ENCODE data around the gene ZNF281.

The ZNF281 gene

DNA sequence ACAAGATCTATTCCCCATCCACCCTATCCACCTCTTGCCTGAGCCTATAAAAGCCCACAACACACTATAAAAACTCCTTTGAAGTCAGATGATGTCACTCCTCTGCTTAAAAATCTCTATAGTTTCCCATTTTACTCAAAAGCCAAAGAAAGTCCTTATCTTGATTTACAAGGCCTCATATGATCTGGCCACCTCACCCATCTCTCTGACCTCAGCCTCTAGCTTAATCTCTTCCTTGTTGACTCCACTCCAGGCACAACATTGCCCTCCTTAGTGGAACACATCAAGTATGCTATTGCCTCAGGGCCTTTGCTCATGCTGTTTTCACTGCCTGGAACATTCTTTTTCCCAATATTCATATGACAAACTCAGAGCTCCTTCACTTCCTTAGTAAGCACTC, 33.3 kb downstream of the ZNF281 start:
- no peak for TF ChIP-seq ZFX (IDR thresholded peaks at IDR 0.05; ENCODE audit: borderline replicate concordance)
- TF ChIP-seq, protein P1, sequence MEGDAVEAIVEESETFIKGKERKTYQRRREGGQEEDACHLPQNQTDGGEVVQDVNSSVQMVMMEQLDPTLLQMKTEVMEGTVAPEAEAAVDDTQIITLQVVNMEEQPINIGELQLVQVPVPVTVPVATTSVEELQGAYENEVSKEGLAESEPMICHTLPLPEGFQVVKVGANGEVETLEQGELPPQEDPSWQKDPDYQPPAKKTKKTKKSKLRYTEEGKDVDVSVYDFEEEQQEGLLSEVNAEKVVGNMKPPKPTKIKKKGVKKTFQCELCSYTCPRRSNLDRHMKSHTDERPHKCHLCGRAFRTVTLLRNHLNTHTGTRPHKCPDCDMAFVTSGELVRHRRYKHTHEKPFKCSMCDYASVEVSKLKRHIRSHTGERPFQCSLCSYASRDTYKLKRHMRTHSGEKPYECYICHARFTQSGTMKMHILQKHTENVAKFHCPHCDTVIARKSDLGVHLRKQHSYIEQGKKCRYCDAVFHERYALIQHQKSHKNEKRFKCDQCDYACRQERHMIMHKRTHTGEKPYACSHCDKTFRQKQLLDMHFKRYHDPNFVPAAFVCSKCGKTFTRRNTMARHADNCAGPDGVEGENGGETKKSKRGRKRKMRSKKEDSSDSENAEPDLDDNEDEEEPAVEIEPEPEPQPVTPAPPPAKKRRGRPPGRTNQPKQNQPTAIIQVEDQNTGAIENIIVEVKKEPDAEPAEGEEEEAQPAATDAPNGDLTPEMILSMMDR (IDR thresholded peaks at IDR 0.05): no peak
- no peak overlapping the region for H3K27ac ChIP-seq

DNA sequence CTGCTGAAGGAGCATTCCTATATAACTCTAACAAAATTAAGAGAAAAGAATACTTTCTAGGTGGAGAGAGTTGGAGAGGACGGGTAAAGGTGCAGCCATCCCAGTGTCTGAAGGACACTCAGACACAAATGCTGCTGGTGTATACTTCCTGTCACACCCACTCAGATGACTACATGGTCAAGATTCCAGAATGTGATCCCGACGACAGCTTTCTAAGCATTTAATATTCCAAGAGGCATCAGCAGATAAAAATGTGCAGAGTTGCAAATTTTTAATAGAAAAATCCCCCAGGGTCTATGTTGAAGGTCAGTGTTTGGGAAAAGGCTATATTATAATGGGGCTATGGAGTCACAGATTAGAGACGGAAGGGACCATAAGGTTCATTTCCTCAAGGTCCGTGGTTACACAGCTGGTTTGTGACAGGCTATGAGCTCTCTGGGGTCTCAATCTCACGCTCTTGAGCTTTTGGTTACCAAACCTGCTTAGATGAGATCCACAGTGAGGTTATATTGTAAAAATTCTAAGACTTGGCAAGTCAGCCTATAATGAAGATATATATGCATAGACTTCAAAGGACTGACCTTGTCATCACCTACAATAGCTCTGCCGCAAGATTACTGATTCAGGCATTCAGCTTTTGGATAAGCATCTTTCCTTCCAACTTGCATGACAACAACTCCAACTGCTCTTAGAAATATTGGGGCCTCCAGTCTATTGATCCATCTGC, 35.1 kb downstream of the ZNF281 start:
- no peak for TF ChIP-seq ZFX (IDR thresholded peaks at IDR 0.05; ENCODE audit: borderline replicate concordance)
- TF ChIP-seq, protein P1 (IDR thresholded peaks at IDR 0.05): no peak
- no peak overlapping the region for H3K27ac ChIP-seq

DNA sequence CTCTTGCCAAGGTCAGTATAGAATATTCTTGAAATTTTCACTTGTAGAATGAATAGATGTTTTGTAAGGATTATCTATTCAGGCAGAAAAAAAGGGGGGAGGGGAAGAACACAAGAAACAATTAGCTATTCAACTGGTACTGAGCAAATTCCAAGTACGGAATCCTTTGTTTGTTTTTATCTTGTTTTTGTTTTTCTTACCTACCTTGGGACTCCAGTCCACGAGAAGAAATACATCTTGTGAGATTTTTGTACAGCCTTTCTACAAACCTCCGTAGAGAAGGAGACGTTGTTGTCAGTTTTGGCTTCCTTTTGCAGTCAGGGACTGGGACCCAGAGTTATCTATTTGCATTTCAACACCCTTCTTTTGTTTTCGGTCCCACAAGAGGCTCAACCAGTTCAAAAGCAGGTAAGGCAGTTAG, 36.0 kb downstream of the ZNF281 start:
- H3K27ac ChIP-seq: no peak overlapping the region

GRCh38 chr1:200372885-200373181, 37.0 kb downstream of the ZNF281 start:
- H3K27ac ChIP-seq: no peak overlapping the region
- no peak for TF ChIP-seq ZFX (IDR thresholded peaks at IDR 0.05; ENCODE audit: borderline replicate concordance)
- TF ChIP-seq, protein P1 (IDR thresholded peaks at IDR 0.05): no peak

More for the DNA sequence above, 36.0 kb downstream of the ZNF281 start:
- TF ChIP-seq ZFX (IDR thresholded peaks at IDR 0.05; ENCODE audit: borderline replicate concordance): no peak
- TF ChIP-seq, protein P1 (IDR thresholded peaks at IDR 0.05): no peak

DNA sequence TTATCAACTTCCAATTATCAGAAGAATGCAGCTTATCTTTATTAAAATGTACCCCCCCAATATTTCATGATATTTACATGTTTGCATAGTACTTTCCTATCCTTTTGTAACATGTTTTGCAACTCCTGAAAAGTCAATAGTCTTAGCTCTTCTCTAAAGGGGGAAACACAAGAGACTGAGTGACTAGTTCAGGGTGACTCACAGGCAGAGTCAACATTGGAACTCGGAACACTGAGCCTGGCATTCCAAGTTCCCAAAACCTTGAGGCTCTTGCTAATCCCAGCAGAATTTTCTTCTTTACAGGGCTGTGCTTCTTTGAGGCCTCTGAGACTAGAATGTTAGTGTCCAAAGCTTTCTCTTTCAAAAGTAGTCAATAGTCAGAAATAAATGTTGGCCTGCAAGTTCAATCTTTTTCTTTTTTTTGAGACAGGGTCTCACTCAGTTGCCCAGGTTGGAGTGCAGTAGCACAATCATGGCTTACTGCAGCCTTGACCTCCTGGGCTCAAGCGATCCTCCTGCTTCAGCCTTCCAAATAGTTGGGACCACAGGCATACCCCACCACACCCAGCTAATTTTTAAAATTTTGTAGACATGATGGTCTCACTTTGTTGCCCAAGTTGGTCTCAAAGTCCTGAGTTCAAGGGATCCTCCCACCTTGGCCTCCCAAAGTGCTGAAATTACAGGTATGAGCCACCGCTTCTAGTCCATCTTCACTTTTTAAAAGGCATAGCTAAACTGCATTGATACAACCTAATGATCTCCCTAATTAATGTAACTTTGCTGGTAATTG, 37.5 kb downstream of the ZNF281 start:
- no peak for TF ChIP-seq ZFX (IDR thresholded peaks at IDR 0.05; ENCODE audit: borderline replicate concordance)
- TF ChIP-seq, protein P1 (IDR thresholded peaks at IDR 0.05): no peak
- no peak overlapping the region for H3K27ac ChIP-seq

GRCh38 chr1:200369706-200370105, 40.1 kb downstream of the ZNF281 start:
- no peak overlapping the region for H3K27ac ChIP-seq
- TF ChIP-seq ZFX (IDR thresholded peaks at IDR 0.05; ENCODE audit: borderline replicate concordance): no peak
- TF ChIP-seq, protein P1 (IDR thresholded peaks at IDR 0.05): no peak

DNA sequence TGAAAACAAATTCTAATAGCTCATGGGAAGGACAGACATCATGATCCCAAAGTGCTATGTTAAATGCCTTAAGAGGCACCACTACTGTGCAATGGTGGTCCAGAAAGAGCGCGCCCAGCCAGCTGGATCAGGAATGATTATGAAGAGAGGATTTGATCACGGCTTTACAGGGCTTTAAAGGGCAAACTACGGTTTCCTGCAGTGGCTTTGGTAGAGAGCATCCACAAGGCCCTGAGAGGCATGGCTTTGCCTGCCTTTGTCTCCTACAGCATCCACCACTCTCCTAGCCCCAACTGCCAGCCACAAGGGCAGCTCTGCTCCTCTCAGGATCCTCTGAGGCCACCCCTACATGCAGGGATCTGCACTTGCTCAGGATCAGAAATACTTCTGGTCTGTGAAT, 40.7 kb downstream of the ZNF281 start:
- TF ChIP-seq, protein P1 (IDR thresholded peaks at IDR 0.05): no peak
- no peak for TF ChIP-seq ZFX (IDR thresholded peaks at IDR 0.05; ENCODE audit: borderline replicate concordance)
- no peak overlapping the region for H3K27ac ChIP-seq
